Measurements from ENCODE around the gene DKC1. TPM values are rescaled to one million over a fixed set of nuclear protein-coding genes. Genes with fewer than 3 reads are reported as not detected.

The DKC1 gene
- total RNA-seq, 1 experiment from 2014 or later = 123 TPM

DNA sequence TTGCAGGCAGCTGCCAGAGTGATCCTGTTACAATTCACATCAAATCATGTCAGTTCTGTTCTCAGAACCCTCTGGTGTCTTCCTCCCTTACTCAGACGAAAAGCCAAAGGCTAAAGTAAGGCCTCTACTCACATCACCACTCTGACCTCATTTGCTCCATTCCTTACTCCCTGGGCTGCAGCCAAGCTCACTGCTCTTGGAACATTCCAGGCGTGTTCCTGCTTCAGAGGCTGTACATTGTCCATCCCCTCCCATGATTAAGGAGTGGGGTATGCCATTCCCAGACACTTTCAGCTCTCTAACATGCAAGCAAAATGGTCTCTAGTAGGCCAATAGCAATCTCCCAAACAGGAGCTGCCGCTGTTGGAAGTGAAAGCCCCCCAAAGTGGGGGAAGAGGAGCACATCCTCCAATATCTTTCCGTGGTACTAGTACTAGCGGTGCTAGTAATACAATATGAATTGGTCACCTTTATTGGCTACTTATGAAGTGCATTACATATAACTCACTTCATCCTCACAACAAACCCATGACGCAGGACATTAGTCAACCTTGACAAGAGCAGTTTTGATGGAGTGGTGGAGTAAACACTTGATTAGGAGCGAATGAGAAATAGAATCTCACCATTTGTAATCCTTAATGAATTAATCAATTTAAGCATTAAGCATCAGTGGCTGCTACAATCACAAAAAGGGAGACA lies 26.8 kb upstream of the DKC1 start:
- Histone ChIP-seq H2AFZ (ENCODE audit: low read depth, low read length, poor library complexity, severe bottlenecking) (no peak overlapping the region), H3K4me3 (replicated peaks in 1 of 2; ENCODE audit: low read depth in 1 of 2, low read length in 2 of 2) (no peak overlapping the region), H3K9me2 (ENCODE audit: insufficient read depth) (no peaks in the 10 kb centered on the region), H3K36me3 (ENCODE audit: control insufficient read depth in 1 of 2, insufficient read depth in 2 of 2, low read length in 2 of 2) (no peaks in the 10 kb centered on the region), H3K79me2 (ENCODE audit: insufficient read depth, low read length) (no peaks in the 10 kb centered on the region), H3K9ac (ENCODE audit: low read length) (no peak overlapping the region), H3K4me2 (ENCODE audit: low read length) (no peak overlapping the region), H3K27me3 (ENCODE audit: insufficient read depth, low read length) (no peaks in the 10 kb centered on the region), H3K4me1 (ENCODE audit: control insufficient read depth in 1 of 2, insufficient read depth in 2 of 2, low read length in 2 of 2) (no peaks in the 10 kb centered on the region), H3K9me3 (ENCODE audit: control insufficient read depth in 1 of 2, insufficient read depth in 1 of 2, low read depth in 1 of 2, low read length in 2 of 2) (no peaks in the 10 kb centered on the region), H4K20me1 (ENCODE audit: insufficient read depth) (no peaks in the 10 kb centered on the region), H3K27ac (ENCODE audit: low read depth, low read length) (no peak overlapping the region)
- TF ChIP-seq POLR2AphosphoS5 (IDR thresholded peaks at IDR 0.05; ENCODE audit: low read depth, low read length) = no peak
- TF ChIP-seq, protein P1, sequence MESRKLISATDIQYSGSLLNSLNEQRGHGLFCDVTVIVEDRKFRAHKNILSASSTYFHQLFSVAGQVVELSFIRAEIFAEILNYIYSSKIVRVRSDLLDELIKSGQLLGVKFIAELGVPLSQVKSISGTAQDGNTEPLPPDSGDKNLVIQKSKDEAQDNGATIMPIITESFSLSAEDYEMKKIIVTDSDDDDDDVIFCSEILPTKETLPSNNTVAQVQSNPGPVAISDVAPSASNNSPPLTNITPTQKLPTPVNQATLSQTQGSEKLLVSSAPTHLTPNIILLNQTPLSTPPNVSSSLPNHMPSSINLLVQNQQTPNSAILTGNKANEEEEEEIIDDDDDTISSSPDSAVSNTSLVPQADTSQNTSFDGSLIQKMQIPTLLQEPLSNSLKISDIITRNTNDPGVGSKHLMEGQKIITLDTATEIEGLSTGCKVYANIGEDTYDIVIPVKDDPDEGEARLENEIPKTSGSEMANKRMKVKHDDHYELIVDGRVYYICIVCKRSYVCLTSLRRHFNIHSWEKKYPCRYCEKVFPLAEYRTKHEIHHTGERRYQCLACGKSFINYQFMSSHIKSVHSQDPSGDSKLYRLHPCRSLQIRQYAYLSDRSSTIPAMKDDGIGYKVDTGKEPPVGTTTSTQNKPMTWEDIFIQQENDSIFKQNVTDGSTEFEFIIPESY (IDR thresholded peaks at IDR 0.05; ENCODE audit: extremely low read depth, insufficient replicate concordance, low read length) = no peak
- no peak for TF ChIP-seq CBX3 (IDR thresholded peaks at IDR 0.05; ENCODE audit: low read depth)
- no peak for TF ChIP-seq FOSL1 (IDR thresholded peaks at IDR 0.05; ENCODE audit: low read depth)
- TF ChIP-seq, protein P2, sequence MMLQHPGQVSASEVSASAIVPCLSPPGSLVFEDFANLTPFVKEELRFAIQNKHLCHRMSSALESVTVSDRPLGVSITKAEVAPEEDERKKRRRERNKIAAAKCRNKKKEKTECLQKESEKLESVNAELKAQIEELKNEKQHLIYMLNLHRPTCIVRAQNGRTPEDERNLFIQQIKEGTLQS (IDR thresholded peaks at IDR 0.05) = no peak
- no peak for TF ChIP-seq SP1 (IDR thresholded peaks at IDR 0.05; ENCODE audit: low read depth)
- no peak for TF ChIP-seq EZH2 (IDR thresholded peaks at IDR 0.05)
- no peak for TF ChIP-seq SRF (IDR thresholded peaks at IDR 0.05; ENCODE audit: low read depth)
- no peak for TF ChIP-seq POLR2A (IDR thresholded peaks at IDR 0.05; ENCODE audit: borderline replicate concordance, extremely low read depth, insufficient read depth, insufficient read length)
- no peak for TF ChIP-seq JUND (IDR thresholded peaks at IDR 0.05)
- no peak for TF ChIP-seq ZNF274 (IDR thresholded peaks at IDR 0.05; ENCODE audit: low read depth, low read length)
- TF ChIP-seq ZFX (IDR thresholded peaks at IDR 0.05) = no peak
- no peak for TF ChIP-seq RAD21 (IDR thresholded peaks at IDR 0.05; ENCODE audit: low read depth)
- no peak for TF ChIP-seq EGR1 (IDR thresholded peaks at IDR 0.05; ENCODE audit: low read depth)
- TF ChIP-seq, protein P3, sequence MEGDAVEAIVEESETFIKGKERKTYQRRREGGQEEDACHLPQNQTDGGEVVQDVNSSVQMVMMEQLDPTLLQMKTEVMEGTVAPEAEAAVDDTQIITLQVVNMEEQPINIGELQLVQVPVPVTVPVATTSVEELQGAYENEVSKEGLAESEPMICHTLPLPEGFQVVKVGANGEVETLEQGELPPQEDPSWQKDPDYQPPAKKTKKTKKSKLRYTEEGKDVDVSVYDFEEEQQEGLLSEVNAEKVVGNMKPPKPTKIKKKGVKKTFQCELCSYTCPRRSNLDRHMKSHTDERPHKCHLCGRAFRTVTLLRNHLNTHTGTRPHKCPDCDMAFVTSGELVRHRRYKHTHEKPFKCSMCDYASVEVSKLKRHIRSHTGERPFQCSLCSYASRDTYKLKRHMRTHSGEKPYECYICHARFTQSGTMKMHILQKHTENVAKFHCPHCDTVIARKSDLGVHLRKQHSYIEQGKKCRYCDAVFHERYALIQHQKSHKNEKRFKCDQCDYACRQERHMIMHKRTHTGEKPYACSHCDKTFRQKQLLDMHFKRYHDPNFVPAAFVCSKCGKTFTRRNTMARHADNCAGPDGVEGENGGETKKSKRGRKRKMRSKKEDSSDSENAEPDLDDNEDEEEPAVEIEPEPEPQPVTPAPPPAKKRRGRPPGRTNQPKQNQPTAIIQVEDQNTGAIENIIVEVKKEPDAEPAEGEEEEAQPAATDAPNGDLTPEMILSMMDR (IDR thresholded peaks at IDR 0.05 in 2 of 3, conservative IDR thresholded peaks at IDR 0.05 in 1 of 3; ENCODE audit: borderline replicate concordance in 1 of 3, insufficient read depth in 1 of 3, low read depth in 2 of 3, low read length in 2 of 3) = no peak
- no peak for TF ChIP-seq TCF7L2 (IDR thresholded peaks at IDR 0.05; ENCODE audit: borderline replicate concordance, extremely low read depth, insufficient read depth, insufficient read length)
- TF ChIP-seq, protein P4, sequence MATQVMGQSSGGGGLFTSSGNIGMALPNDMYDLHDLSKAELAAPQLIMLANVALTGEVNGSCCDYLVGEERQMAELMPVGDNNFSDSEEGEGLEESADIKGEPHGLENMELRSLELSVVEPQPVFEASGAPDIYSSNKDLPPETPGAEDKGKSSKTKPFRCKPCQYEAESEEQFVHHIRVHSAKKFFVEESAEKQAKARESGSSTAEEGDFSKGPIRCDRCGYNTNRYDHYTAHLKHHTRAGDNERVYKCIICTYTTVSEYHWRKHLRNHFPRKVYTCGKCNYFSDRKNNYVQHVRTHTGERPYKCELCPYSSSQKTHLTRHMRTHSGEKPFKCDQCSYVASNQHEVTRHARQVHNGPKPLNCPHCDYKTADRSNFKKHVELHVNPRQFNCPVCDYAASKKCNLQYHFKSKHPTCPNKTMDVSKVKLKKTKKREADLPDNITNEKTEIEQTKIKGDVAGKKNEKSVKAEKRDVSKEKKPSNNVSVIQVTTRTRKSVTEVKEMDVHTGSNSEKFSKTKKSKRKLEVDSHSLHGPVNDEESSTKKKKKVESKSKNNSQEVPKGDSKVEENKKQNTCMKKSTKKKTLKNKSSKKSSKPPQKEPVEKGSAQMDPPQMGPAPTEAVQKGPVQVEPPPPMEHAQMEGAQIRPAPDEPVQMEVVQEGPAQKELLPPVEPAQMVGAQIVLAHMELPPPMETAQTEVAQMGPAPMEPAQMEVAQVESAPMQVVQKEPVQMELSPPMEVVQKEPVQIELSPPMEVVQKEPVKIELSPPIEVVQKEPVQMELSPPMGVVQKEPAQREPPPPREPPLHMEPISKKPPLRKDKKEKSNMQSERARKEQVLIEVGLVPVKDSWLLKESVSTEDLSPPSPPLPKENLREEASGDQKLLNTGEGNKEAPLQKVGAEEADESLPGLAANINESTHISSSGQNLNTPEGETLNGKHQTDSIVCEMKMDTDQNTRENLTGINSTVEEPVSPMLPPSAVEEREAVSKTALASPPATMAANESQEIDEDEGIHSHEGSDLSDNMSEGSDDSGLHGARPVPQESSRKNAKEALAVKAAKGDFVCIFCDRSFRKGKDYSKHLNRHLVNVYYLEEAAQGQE (IDR thresholded peaks at IDR 0.05; ENCODE audit: low read depth) = no peak
- TF ChIP-seq ELF1 (IDR thresholded peaks at IDR 0.05; ENCODE audit: borderline replicate concordance, low read depth) = no peak
- no peak for TF ChIP-seq SIN3A (IDR thresholded peaks at IDR 0.05; ENCODE audit: low read depth)
- intact Hi-C loops (cut with micrococcal nuclease) = no loop called here
- no TSS peak for BruUV-seq (replicated peaks)
- no peak for ATAC-seq
- ChIA-PET RAD21 (ENCODE audit: low non-redundant PET in 1 of 2, low total read pairs in 2 of 2, uncharacterized antibody in 2 of 2, unreplicated experiment in 2 of 2) (interaction anchor here in 1 of 2 experiments (0.6 kb wide), 1 partner anchor 365 kb away, joined by 4 read pairs; no protein-coding TSS in a partner anchor), POLR2A (no interaction called here), CTCF (no interaction called here)
- DNase-seq (ENCODE audit: low read depth, low spot score) = no peak

Data from HCT116 (cell line).